HepG2 (cell line): ENCODE results near the gene KNG1. TPM values are rescaled to one million over a fixed set of nuclear protein-coding genes. Genes with fewer than 3 reads are reported as not detected.

Experiments used
- ATAC-seq: fragments of 200-7000 bp; cut with Tn5 transposase; 3 replicates; pipeline ENCODE4 v1.9.1; 2020; ENCODE audit warnings: mild to moderate bottlenecking, moderate library complexity
- BruUV-seq: library from RNA; stranded (reverse); fragments of 400-500 nt; replicated peaks from 2 replicates; lab custom pipeline; 2021; lab: Mats Ljungman, UMichigan
- CTCF ChIA-PET: fragments of 300-600 bp; formaldehyde crosslinking; extraction: SDS; loops from one replicate; lab custom pipeline; 2021; ENCODE audit warnings: low total read pairs, inconsistent platforms, low intra/inter-chr PET ratio; lab: Yijun Ruan, JAX
- POLR2A ChIA-PET: fragments of 350-600 bp; sonication (Branson Sonifier 250); formaldehyde crosslinking; loops from one replicate; lab custom pipeline; 2020; ENCODE audit warnings: antibody characterized with exemption, inconsistent platforms; lab: Yijun Ruan, JAX
- DNase-seq: peaks from one replicate; pipeline ENCODE4 v3.0.0-alpha.2; 2015; ENCODE audit warnings: low spot score
- FAIRE-seq: peaks from 3 replicates; lab custom pipeline; 2011; peaks lifted over from hg19 to GRCh38; lab: Jason Lieb, UNC
- H2AFZ ChIP-seq: one replicate; pipeline ENCODE4 v1.6.1; 2011; ENCODE audit warnings: low read length, inconsistent platforms
- H3K27ac ChIP-seq: fragments of 300-600 bp; 3 replicates; pipeline ENCODE4 v1.8.0; 2011; ENCODE audit warnings: mixed run types, mild to moderate bottlenecking, mixed read lengths, low read length, inconsistent platforms; ENCODE audit not compliant: insufficient read depth; ENCODE audit errors: extremely low read length
- H3K27me3 ChIP-seq, 2 experiments: fragments of 200-600 bp in 1 of 2; 2 replicates in 1 of 2; 3 replicates in 1 of 2; pipeline versions ENCODE4 v1.6.0 to v1.8.0; 2011; ENCODE audit warnings: low read length in 2 of 2, mild to moderate bottlenecking in 2 of 2, moderate library complexity in 2 of 2, inconsistent platforms in 1 of 2; ENCODE audit not compliant: insufficient read depth in 2 of 2, control insufficient read depth in 1 of 2
- H3K36me3 ChIP-seq, 2 experiments: fragments of 200-600 bp in 1 of 2; replicated peaks in 1 of 2; 2 replicates in 1 of 2; 3 replicates in 1 of 2; pipeline versions ENCODE4 v1.5.1 to v1.8.0; 2011; ENCODE audit warnings: low read length in 2 of 2, inconsistent platforms in 1 of 2; ENCODE audit not compliant: insufficient read depth in 2 of 2, control insufficient read depth in 1 of 2
- H3K4me1 ChIP-seq: 2 replicates; pipeline ENCODE4 v1.5.1; 2012; ENCODE audit warnings: low read length, inconsistent platforms; ENCODE audit not compliant: insufficient read depth
- H3K4me2 ChIP-seq: 2 replicates; pipeline ENCODE4 v1.6.0; 2011; ENCODE audit warnings: low read depth, low read length, inconsistent platforms
- H3K4me3 ChIP-seq, 3 experiments: fragments of 200-600 bp in 1 of 3; sonication (generic), shearing (Covaris generic) in 1 of 3; replicated peaks in 1 of 3; 2 replicates each; pipeline ENCODE4 v1.5.1; 2011 to 2016; ENCODE audit warnings: low read length in 3 of 3, inconsistent platforms in 2 of 3, low read depth in 2 of 3, mild to moderate bottlenecking in 2 of 3, control low read depth in 1 of 3, mixed read lengths in 1 of 3; ENCODE audit not compliant: insufficient read depth in 1 of 3
- H3K79me2 ChIP-seq: one replicate; pipeline ENCODE4 v1.6.1; 2011; ENCODE audit warnings: low read length, inconsistent platforms; ENCODE audit not compliant: insufficient read depth
- H3K9ac ChIP-seq: 2 replicates; pipeline ENCODE4 v1.6.0; 2011; ENCODE audit warnings: mild to moderate bottlenecking, low read depth, low read length, inconsistent platforms; ENCODE audit not compliant: insufficient read depth
- H3K9me3 ChIP-seq: 2 replicates; pipeline ENCODE4 v1.5.1; 2012; ENCODE audit warnings: mild to moderate bottlenecking, low read length
- H4K20me1 ChIP-seq: 2 replicates; pipeline ENCODE4 v1.6.0; 2011; ENCODE audit warnings: inconsistent platforms, mild to moderate bottlenecking, low read length, moderate library complexity; ENCODE audit not compliant: insufficient read depth
- CEBPG ChIP-seq: IDR thresholded peaks from 2 replicates; pipeline ENCODE4 v1.6.1; 2016
- HNRNPUL1 ChIP-seq: fragments of 200-400 bp; formaldehyde crosslinking; IDR thresholded peaks from 2 replicates; pipeline ENCODE4 v1.6.1; 2017; ENCODE audit warnings: low read depth, mild to moderate bottlenecking, low read length, moderate library complexity
- KIAA2018 ChIP-seq: sonication (generic); formaldehyde crosslinking; IDR thresholded peaks from 2 replicates; pipeline ENCODE4 v1.5.0; 2020; ENCODE audit warnings: mild to moderate bottlenecking, missing genetic modification reagents, borderline replicate concordance
- MTA1 ChIP-seq: sonication (generic); formaldehyde crosslinking; IDR thresholded peaks from 2 replicates; pipeline ENCODE4 v1.4.0; 2020; ENCODE audit warnings: missing genetic modification reagents, mild to moderate bottlenecking, borderline replicate concordance
- WGBS: methylation state at CpG from one replicate; pipeline ENCODE4 v1.1.6; 2017; ENCODE audit warnings: low lambda C conversion rate; 5-methylcytosine and 5-hydroxymethylcytosine counted together
- in situ Hi-C: cut with HindIII; loops from 2 replicates; pipeline ENCODE4 v1.10.0; 2017; ENCODE audit warnings: low pct_unique_long_range_greater_than_20kb; ENCODE audit not compliant: extremely low pct_ligation_motif_present
- intact Hi-C: fragments of 100-400 bp; cut with micrococcal nuclease; formaldehyde crosslinking; loops from one replicate; pipeline ENCODE4 v1.10.0; 2022; ENCODE audit not compliant: unreplicated experiment
- polyA plus RNA-seq, 8 experiments: library from polyadenylated mRNA; depleted of rRNA in 3 of 8; stranded (reverse) in 7 of 8; unstranded in 1 of 8; fragments of >200 nt; fragmentation: Illumina TruSeq in 4 of 8; extraction: Trizol in 4 of 8; gene quantifications; 2 replicates each; pipeline versions ENCODE4 v1.2.1 to v1.2.3, GENCODE V29; 2011 to 2016; ENCODE audit warnings: low read depth in 4 of 8, missing spikeins in 1 of 8, mixed read lengths in 1 of 8; ENCODE audit not compliant: insufficient read depth in 1 of 8
- total RNA-seq, 5 experiments: library from RNA; depleted of rRNA; stranded (reverse); fragments of >200 nt; fragmentation: Illumina TruSeq; extraction: Trizol; gene quantifications; 2 replicates each; pipeline ENCODE4 v1.2.3, GENCODE V29; 2016; ENCODE audit warnings: low read depth in 1 of 5
- TF ChIP-seq, protein P1 (sequence below): sonication (generic); formaldehyde crosslinking; IDR thresholded peaks from 2 replicates; pipeline ENCODE4 v1.4.0; 2020; ENCODE audit warnings: low read depth, missing genetic modification reagents

Gene KNG1
- total and polyA plus RNA-seq, 2 of the 13 experiments (the other 11 are each of a cell fraction or from before 2014, with no cell fraction given) = 6.5 to 7.0 TPM

- in situ Hi-C loops (no loop called here), intact Hi-C loops (no loop called here)
- H3K27me3 ChIP-seq = no peaks in the 10 kb centered on the region
- no peak overlapping the region for H3K27ac ChIP-seq
- POLR2A ChIA-PET = no interaction called here
- BruUV-seq = no TSS peak
- CTCF ChIA-PET = no interaction called here
- H4K20me1 ChIP-seq = no peaks in the 10 kb centered on the region
- H3K9ac ChIP-seq = no peak overlapping the region
- 58% methylated on average over 6 of the region's 7 CpGs for WGBS
- no peaks in the 10 kb centered on the region for H3K36me3 ChIP-seq
- H3K4me3 ChIP-seq = no peak overlapping the region
- TF ChIP-seq HNRNPUL1 = no peak
- TF ChIP-seq CEBPG (CRISPR knock-in tag) = peak; percentile 53
- TF ChIP-seq, protein P1, sequence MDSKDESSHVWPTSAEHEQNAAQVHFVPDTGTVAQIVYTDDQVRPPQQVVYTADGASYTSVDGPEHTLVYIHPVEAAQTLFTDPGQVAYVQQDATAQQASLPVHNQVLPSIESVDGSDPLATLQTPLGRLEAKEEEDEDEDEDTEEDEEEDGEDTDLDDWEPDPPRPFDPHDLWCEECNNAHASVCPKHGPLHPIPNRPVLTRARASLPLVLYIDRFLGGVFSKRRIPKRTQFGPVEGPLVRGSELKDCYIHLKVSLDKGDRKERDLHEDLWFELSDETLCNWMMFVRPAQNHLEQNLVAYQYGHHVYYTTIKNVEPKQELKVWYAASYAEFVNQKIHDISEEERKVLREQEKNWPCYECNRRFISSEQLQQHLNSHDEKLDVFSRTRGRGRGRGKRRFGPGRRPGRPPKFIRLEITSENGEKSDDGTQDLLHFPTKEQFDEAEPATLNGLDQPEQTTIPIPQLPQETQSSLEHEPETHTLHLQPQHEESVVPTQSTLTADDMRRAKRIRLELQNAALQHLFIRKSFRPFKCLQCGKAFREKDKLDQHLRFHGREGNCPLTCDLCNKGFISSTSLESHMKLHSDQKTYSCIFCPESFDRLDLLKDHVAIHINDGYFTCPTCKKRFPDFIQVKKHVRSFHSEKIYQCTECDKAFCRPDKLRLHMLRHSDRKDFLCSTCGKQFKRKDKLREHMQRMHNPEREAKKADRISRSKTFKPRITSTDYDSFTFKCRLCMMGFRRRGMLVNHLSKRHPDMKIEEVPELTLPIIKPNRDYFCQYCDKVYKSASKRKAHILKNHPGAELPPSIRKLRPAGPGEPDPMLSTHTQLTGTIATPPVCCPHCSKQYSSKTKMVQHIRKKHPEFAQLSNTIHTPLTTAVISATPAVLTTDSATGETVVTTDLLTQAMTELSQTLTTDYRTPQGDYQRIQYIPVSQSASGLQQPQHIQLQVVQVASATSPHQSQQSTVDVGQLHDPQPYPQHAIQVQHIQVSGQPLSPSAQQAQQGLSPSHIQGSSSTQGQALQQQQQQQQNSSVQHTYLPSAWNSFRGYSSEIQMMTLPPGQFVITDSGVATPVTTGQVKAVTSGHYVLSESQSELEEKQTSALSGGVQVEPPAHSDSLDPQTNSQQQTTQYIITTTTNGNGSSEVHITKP = peak; percentile 50; the same call in 1 of the 2 replicates
- TF ChIP-seq KIAA2018 = no peak
- no peak for TF ChIP-seq MTA1 (CRISPR knock-in tag)
- ATAC-seq = peak; percentile 9; the same call in 1 of the 3 replicates
- H3K9me3 ChIP-seq = no peaks in the 10 kb centered on the region
- no peak overlapping the region for H2AFZ ChIP-seq
- H3K4me1 ChIP-seq = peaks cover 35% of the 10 kb centered on the region
- peak; percentile 10 for DNase-seq
- FAIRE-seq = peak; percentile 62
- no peaks in the 10 kb centered on the region for H3K79me2 ChIP-seq
- H3K4me2 ChIP-seq = no peak overlapping the region
Observed at GRCh38 chr3:186719945-186720739, 3.0 kb downstream of the KNG1 start.
